Lung (tissue), 12 donors: Measurements from ENCODE around the gene CCDC146. TPM values are rescaled to one million over a fixed set of nuclear protein-coding genes. Genes with fewer than 3 reads are reported as not detected.
"Not testable (repeated sequence)": the region's sequence is repeated elsewhere in the genome, so short reads cannot be mapped to it uniquely, and the experiment has no call there.

ENCODE experiments used
- ATAC-seq: fragments of 200-7000 bp; cut with Tn5 transposase; one replicate; pipeline ENCODE4 v1.9.1; 2020; ENCODE audit warnings: moderate number of reproducible peaks; ENCODE audit not compliant: insufficient read depth, low FRiP score
- DNase-seq, 3 donors: peaks; one replicate each; pipeline ENCODE4 v3.0.0-alpha.2; 2013 to 2017
- H3K27ac ChIP-seq, 2 donors: one replicate each; pipeline ENCODE4 v1.5.1; 2013; ENCODE audit warnings: mild to moderate bottlenecking in 2 of 2, moderate library complexity in 2 of 2, control low read depth in 1 of 2, inconsistent platforms in 1 of 2, low read depth in 1 of 2, low read length in 1 of 2
- H3K27me3 ChIP-seq, 3 donors: one replicate each; pipeline ENCODE4 v1.5.1; 2013; ENCODE audit warnings: low read length in 2 of 3; ENCODE audit not compliant: control insufficient read depth in 3 of 3, insufficient read depth in 3 of 3
- H3K36me3 ChIP-seq, 4 donors: one replicate each; pipeline ENCODE4 v1.5.1; 2013; ENCODE audit warnings: low read length in 4 of 4, mild to moderate bottlenecking in 1 of 4, moderate library complexity in 1 of 4; ENCODE audit not compliant: control insufficient read depth in 4 of 4, insufficient read depth in 4 of 4
- H3K4me1 ChIP-seq, 5 donors: one replicate each; pipeline ENCODE4 v1.5.1; 2013; ENCODE audit warnings: low read length in 5 of 5, mild to moderate bottlenecking in 2 of 5, moderate library complexity in 1 of 5; ENCODE audit not compliant: control insufficient read depth in 5 of 5, insufficient read depth in 5 of 5
- H3K4me3 ChIP-seq: one replicate; pipeline ENCODE4 v1.5.1; 2013; ENCODE audit warnings: mild to moderate bottlenecking, control low read depth, moderate library complexity
- H3K9ac ChIP-seq, 2 donors: one replicate each; pipeline ENCODE4 v1.5.1; 2013; ENCODE audit warnings: low read length in 2 of 2, control low read depth in 1 of 2; ENCODE audit not compliant: insufficient read depth in 1 of 2
- H3K9me3 ChIP-seq, 4 donors: one replicate each; pipeline ENCODE4 v1.5.1; 2013; ENCODE audit warnings: low read length in 3 of 4, mild to moderate bottlenecking in 1 of 4, moderate library complexity in 1 of 4; ENCODE audit not compliant: control insufficient read depth in 4 of 4, insufficient read depth in 3 of 4
- WGBS, 2 donors: extraction: QIAGEN DNeasy Blood & Tissue Kit; methylation state at CpG; one replicate each; pipeline ENCODE4 v1.1.7; 2013; 5-methylcytosine and 5-hydroxymethylcytosine counted together
- polyA plus RNA-seq, 2 donors: library from polyadenylated mRNA; stranded (reverse); fragments of 200-250 nt; gene quantifications; one replicate each; pipeline ENCODE4 v1.2.1, GENCODE V29; 2013
- total RNA-seq, 2 donors: library from RNA; depleted of rRNA in 1 of 2; stranded (reverse); fragments of >200 nt in 1 of 2; gene quantifications; one replicate each; pipeline ENCODE4 v1.2.1, GENCODE V29; 2014 to 2021
- TF ChIP-seq, protein P1 (sequence below): IDR thresholded peaks from 2 replicates; pipeline ENCODE4 v1.5.1; 2012; ENCODE audit warnings: mild to moderate bottlenecking; ENCODE audit errors: control extremely low read depth, extremely low read depth
- donor health status: control.
- donor health status: control.
- donor health status: Bipolar disorder and iron deficiency.
- donor health status: healthy.
- donor health status: DM: yes; HTN: yes; CAD: no.

Gene CCDC146
- total and polyA plus RNA-seq, 4 donors = 8.4 to 29.6 (median 17.4) TPM

DNA sequence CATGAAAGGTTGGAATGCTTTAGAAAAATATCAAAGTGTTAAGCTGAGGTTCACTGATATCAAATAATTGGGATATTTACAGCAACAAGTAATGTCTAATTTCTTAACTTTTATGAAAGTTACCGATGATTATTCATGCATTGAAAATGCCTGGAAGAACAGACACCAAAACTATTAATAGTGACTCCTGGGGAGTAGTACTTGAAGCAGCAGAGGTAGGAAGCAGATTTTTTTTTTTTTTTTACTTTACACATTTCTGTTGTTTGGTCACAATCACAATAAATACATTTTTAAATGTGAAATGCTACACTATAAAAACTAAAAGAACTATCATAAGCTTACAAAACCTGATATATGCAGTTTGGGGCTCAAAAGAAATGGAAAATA, 147.7 kb downstream of the CCDC146 start:
- Histone ChIP-seq H3K4me3 (no peak overlapping the region), H3K36me3 (no peaks in the 10 kb centered on the region), H3K4me1 (peaks cover 0 to 5% (median 0%) of the 10 kb centered on the region in 5 donors), H3K9me3 (no peaks in the 10 kb centered on the region), H3K9ac (no peak overlapping the region), H3K27me3 (no peaks in the 10 kb centered on the region), H3K27ac (peak overlapping the region in 1 of 2 donors; percentile 40)
- WGBS, 2 donors = 65 to 86% methylated on average over 1 of the region's 1 CpG
- ATAC-seq (no peak), DNase-seq (no peak)
- TF ChIP-seq, protein P1, sequence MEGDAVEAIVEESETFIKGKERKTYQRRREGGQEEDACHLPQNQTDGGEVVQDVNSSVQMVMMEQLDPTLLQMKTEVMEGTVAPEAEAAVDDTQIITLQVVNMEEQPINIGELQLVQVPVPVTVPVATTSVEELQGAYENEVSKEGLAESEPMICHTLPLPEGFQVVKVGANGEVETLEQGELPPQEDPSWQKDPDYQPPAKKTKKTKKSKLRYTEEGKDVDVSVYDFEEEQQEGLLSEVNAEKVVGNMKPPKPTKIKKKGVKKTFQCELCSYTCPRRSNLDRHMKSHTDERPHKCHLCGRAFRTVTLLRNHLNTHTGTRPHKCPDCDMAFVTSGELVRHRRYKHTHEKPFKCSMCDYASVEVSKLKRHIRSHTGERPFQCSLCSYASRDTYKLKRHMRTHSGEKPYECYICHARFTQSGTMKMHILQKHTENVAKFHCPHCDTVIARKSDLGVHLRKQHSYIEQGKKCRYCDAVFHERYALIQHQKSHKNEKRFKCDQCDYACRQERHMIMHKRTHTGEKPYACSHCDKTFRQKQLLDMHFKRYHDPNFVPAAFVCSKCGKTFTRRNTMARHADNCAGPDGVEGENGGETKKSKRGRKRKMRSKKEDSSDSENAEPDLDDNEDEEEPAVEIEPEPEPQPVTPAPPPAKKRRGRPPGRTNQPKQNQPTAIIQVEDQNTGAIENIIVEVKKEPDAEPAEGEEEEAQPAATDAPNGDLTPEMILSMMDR = no peak

DNA sequence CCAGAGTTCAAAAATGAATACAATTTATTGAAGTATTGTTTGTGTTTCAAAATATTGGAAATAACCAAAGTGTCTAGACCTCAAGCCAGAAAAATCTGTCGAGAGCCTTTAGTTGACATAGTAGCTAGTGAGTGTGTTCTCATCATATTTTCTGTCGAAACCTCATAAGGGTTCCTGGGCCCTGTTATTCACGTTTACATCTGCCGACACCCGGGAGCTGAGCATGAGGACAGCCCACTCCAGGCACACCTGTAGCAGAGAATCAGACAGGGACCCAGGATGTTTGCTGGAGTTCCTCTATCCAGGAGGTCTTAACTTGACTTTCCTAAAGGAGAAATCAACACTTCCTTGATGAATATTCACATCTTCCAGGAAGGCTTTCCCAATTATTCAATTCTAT, 149.4 kb downstream of the CCDC146 start:
- no peak for ATAC-seq
- 75 to 86% methylated on average over 5 of the region's 5 CpGs for WGBS, 2 donors
- DNase-seq = no peak
- TF ChIP-seq, protein P1 = no peak
- Histone ChIP-seq H3K4me1 (peaks cover 0 to 5% (median 3%) of the 10 kb centered on the region in 5 donors), H3K9me3 (no peaks in the 10 kb centered on the region), H3K27ac (no peak overlapping the region), H3K4me3 (no peak overlapping the region), H3K36me3 (peaks cover 0 to 4% (median 0%) of the 10 kb centered on the region in 4 donors), H3K27me3 (no peaks in the 10 kb centered on the region), H3K9ac (no peak overlapping the region)

DNA sequence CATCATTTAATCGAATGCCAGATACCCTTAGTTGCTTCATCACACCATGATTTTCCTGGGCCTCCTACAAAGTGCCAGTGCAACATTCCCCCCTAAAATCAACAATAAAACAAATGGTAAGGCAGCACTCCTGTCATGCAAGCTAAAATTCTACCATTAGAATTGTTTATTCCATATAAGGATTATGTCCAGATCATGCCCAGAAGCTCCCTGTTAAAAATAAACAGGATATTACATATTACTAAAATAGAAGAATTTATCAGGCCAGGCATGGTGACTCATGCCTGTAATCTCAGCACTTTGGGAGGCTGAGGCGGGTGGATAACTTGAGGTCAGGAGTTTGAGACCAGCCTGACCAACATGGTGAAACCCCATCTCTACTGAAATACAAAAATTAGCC, 153.2 kb downstream of the CCDC146 start:
- not testable (repeated sequence) for ATAC-seq

DNA sequence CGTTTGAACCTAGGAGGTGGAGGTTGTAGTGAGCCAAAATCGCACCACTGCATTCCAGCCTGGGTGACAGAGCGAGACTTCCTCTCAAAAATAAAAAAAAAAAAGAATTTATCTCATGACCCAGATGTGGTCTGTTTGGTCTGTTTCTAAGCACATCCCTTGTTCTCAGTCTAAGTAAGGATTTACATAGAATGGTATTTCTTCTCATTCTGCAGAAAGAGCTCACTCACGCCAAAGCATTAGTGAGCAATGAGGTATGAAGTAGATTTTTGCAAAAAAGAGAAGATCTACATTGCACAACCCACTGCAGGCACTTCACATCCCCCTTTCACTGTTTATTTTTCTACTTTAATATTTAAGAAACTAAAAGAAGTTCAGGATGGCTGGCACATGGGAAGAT, 153.7 kb downstream of the CCDC146 start:
- DNase-seq (no peak), ATAC-seq (no peak)
- Histone ChIP-seq H3K9ac (no peak overlapping the region), H3K4me3 (no peak overlapping the region), H3K27ac (no peak overlapping the region), H3K9me3 (no peaks in the 10 kb centered on the region), H3K36me3 (peaks cover 0 to 4% (median 0%) of the 10 kb centered on the region in 4 donors), H3K27me3 (no peaks in the 10 kb centered on the region), H3K4me1 (peaks cover 0 to 3% (median 0%) of the 10 kb centered on the region in 5 donors)
- 50 to 63% methylated on average over 3 to 4 of the region's 4 CpGs for WGBS, 2 donors
- TF ChIP-seq, protein P1 = no peak

More for the DNA sequence above, 153.2 kb downstream of the CCDC146 start:
- not testable (repeated sequence) for H3K27me3 ChIP-seq, H3K36me3 ChIP-seq, H3K9ac ChIP-seq, H3K27ac ChIP-seq, H3K4me3 ChIP-seq, H3K9me3 ChIP-seq, H3K4me1 ChIP-seq
- 68 to 88% methylated on average over 2 of the region's 2 CpGs for WGBS, 2 donors
- DNase-seq = peak in 2 of 3 donors; percentile 13 to 18
